ENCODE results near the gene PSMD14. TPM values are rescaled to one million over a fixed set of nuclear protein-coding genes. Genes with fewer than 3 reads are reported as not detected.
A peak's percentile ranks its signal among the peaks of the same experiment; 100 is the strongest.
"Not testable (repeated sequence)": the region's sequence is repeated elsewhere in the genome, so short reads cannot be mapped to it uniquely, and the experiment has no call there.

Gene PSMD14
- total RNA-seq (2014; rRNA removed; shearing (Covaris generic); ENCODE audit: low replicate concordance): 70.4 and 86.1 TPM in 2 replicates

DNA sequence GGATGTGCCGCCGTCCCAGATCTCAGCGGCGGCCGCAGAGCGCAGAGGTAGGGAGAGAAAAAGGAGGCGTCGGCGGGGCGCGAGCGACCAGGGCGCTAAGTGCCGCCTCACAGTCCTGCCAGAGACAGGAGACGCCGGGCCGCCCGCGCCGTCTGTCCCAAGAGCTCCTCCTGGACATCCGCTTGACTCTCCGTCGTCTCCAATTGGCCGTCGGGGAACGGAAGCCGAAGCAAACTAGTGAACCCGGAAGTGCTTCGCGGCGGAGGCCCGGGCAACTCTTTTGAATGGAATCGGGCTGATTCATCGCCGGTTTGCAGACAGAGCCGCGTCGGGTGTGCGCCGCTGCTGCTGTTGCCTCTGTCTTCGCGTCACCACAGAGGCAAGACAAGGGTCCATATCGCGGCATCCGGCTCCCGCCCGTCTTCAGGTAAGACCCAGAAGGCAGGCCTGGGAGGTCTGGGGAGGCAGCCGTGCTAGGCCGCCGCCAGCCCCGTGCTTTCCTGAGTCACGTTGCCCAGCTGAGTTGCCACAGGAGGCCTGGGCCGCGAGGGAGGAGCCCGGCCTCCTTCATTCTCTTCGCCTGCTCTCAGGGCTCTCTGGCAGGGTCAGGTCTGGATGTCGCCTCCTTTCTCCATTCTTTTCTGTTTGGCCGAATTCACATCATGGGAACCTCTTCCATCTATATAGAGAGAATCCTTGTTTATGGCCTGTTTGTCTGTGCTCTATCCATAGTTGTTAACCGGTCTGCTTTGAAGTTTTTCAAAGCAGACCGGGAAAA is at the start of gene PSMD14:
Gene PSMD14, plus strand, starts transcription at position 248 of the 778 bp plus-strand sequence. CDS start 10,401 bp downstream, outside the sequence.
- peak within 1 kb of the TSS; percentile 79 for H3K27ac ChIP-seq (ENCODE audit: low read length)
- H2AFZ ChIP-seq (ENCODE audit: low read length): peak within 1 kb of the TSS; percentile 89
- peak; percentile 98 for DNase-seq
- H3K4me3 ChIP-seq (ENCODE audit: low read length): peak within 1 kb of the TSS; percentile 80
- peaks cover 5% of the 10 kb centered on the region; the same call in 1 of the 2 replicates for H3K9me3 ChIP-seq (ENCODE audit: low read length)
- H3K36me3 ChIP-seq (ENCODE audit: insufficient read depth, low read length): peaks cover 13% of the 10 kb centered on the region
- H3K4me1 ChIP-seq (ENCODE audit: low read length): peaks cover 19% of the 10 kb centered on the region
- H3K9me2 ChIP-seq (replicated peaks; ENCODE audit: insufficient read depth, low read length): no peaks in the 10 kb centered on the region
- H3K4me2 ChIP-seq (ENCODE audit: low read depth, low read length, poor library complexity, severe bottlenecking): peak within 1 kb of the TSS; percentile 85
- H4K20me1 ChIP-seq (ENCODE audit: insufficient read depth, low read depth, low read length): no peaks in the 10 kb centered on the region; the same call in 1 of the 2 replicates
- no peaks in the 10 kb centered on the region for H3K27me3 ChIP-seq (ENCODE audit: low read length)
- H3K9ac ChIP-seq (ENCODE audit: low read length): peak within 1 kb of the TSS; percentile 85
- peaks cover 59% of the 10 kb centered on the region for H3K79me2 ChIP-seq (ENCODE audit: low read length)

DNA sequence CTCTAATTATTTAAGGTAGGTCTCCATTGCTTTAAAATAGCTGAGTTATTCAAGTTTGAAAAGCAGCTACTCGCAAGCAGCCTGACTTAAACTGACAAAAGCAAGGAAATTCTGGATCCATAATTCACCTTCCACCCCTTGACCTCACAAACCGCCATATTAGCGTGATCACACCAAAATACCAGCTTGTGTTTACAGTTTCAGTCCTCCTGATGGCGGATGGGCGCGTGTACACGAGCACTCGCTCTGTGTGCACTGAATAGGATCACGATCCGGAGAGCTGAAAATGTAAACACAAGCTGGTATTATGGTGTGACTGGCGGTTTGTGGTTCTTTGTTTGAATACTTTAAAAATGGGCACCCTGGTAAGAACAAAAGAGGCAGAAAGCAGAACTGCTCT is 42.4 kb upstream of the PSMD14 start:
- Histone ChIP-seq H3K27me3 (ENCODE audit: low read length) (no peaks in the 10 kb centered on the region), H4K20me1 (ENCODE audit: insufficient read depth, low read depth, low read length) (no peaks in the 10 kb centered on the region), H3K4me1 (ENCODE audit: low read length) (peaks cover 9% of the 10 kb centered on the region), H2AFZ (ENCODE audit: low read length) (no peak overlapping the region), H3K4me3 (ENCODE audit: low read length) (no peak overlapping the region), H3K9me2 (replicated peaks; ENCODE audit: insufficient read depth, low read length) (no peaks in the 10 kb centered on the region), H3K27ac (ENCODE audit: low read length) (no peak overlapping the region), H3K79me2 (ENCODE audit: low read length) (no peaks in the 10 kb centered on the region), H3K4me2 (ENCODE audit: low read depth, low read length, poor library complexity, severe bottlenecking) (no peak overlapping the region), H3K9ac (ENCODE audit: low read length) (no peak overlapping the region), H3K36me3 (ENCODE audit: insufficient read depth, low read length) (no peaks in the 10 kb centered on the region), H3K9me3 (ENCODE audit: low read length) (no peaks in the 10 kb centered on the region)
- DNase-seq: no peak

DNA sequence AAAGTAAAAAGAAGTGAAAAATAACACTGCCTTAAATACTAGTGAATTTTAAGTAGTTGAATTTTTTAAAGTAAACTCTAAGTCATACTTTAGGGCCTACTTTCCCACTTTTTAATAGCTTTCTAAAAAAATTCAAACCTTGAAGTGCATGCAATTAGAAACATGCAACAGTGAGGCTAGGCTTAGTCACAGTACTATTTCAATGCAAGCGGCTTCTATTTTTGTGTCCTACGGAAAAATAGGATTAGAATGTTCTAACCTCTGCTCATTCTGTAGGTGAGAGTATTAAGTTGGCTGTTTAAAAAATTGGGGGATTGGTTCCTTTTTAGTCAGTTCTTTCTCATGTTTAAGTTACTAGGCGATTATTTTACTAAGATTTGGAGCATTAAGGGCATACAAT is 39.1 kb upstream of the PSMD14 start:
- Histone ChIP-seq H3K4me2 (ENCODE audit: low read depth, low read length, poor library complexity, severe bottlenecking) (no peak overlapping the region), H3K9me3 (ENCODE audit: low read length) (no peaks in the 10 kb centered on the region), H3K9me2 (replicated peaks; ENCODE audit: insufficient read depth, low read length) (no peaks in the 10 kb centered on the region), H3K27me3 (ENCODE audit: low read length) (no peaks in the 10 kb centered on the region), H3K79me2 (ENCODE audit: low read length) (no peaks in the 10 kb centered on the region), H3K27ac (ENCODE audit: low read length) (no peak overlapping the region), H3K4me1 (ENCODE audit: low read length) (peaks cover 12% of the 10 kb centered on the region), H3K4me3 (ENCODE audit: low read length) (no peak overlapping the region), H4K20me1 (ENCODE audit: insufficient read depth, low read depth, low read length) (no peaks in the 10 kb centered on the region), H3K9ac (ENCODE audit: low read length) (no peak overlapping the region), H2AFZ (ENCODE audit: low read length) (no peak overlapping the region), H3K36me3 (ENCODE audit: insufficient read depth, low read length) (no peaks in the 10 kb centered on the region)
- peak; percentile 28 for DNase-seq

DNA sequence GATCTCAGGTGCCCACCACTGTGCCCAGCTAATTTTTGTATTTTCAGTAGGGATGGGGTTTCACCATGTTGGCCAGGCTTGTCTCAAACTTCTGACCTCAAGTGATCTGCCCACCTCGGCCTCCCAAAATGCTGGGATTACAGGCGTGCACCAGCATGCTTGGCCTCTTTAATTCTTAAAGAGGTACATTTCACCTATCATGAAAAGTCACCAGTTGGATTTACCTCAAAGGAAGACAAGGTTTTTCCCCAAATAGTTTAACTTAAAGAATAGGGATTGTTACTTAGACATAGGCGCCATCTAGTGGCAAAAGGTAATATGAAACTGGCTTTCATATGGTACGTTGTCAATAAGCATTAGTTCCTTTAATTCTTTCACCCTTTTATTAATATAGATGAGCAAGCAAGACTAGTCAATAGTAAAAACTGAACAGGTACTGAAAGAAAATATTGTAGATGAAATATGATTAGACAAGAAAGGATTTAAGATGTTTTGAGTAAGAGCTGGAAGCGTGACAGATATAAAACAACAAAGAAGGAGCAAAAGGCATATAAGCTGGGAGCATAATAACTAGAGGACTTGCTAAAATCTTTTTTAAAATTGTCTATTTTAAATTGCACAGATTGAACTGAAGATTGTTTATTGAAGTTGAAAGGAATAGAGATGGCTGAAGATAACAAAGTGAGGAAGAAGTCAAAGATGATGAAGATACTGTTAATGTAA is 35.0 kb upstream of the PSMD14 start:
- Histone ChIP-seq H4K20me1 (ENCODE audit: insufficient read depth, low read depth, low read length) (no peaks in the 10 kb centered on the region), H3K4me1 (ENCODE audit: low read length) (peaks cover 12% of the 10 kb centered on the region), H3K4me2 (ENCODE audit: low read depth, low read length, poor library complexity, severe bottlenecking) (no peak overlapping the region), H3K9me3 (ENCODE audit: low read length) (no peaks in the 10 kb centered on the region), H3K27ac (ENCODE audit: low read length) (no peak overlapping the region), H3K9me2 (replicated peaks; ENCODE audit: insufficient read depth, low read length) (no peaks in the 10 kb centered on the region), H3K36me3 (ENCODE audit: insufficient read depth, low read length) (no peaks in the 10 kb centered on the region), H2AFZ (ENCODE audit: low read length) (no peak overlapping the region), H3K27me3 (ENCODE audit: low read length) (no peaks in the 10 kb centered on the region), H3K4me3 (ENCODE audit: low read length) (no peak overlapping the region), H3K79me2 (ENCODE audit: low read length) (no peaks in the 10 kb centered on the region), H3K9ac (ENCODE audit: low read length) (no peak overlapping the region)
- DNase-seq: peak; percentile 92

DNA sequence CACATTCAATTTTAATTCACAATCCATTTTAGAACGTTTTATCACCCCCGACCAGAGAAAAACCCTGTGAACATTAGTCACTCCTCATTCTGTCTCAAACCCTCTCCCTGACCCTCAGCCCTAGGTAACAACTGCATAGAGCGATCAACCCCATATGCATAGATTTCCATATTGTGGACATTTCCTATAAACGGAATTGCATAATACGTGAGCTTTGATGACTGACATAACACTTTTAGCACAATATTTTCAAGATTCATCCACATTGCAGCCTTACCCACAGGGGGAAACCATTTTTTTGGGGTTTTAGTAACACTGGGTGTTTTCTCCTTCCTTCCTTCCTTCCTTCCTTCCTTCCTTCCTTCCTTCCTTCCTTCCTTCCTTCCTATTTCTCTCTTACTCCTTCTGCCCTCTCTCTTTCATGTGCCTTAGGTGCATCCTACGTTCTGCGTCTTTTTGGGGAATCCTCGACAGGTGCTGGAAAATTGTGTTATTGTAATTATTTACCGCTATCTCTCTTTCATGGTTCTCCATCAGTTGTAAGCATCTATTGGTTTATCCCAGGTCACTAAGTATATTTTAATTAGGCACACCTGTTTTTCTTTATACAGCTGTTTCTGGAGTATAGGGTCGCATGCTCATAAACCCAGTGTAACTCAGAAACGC is 29.5 kb upstream of the PSMD14 start:
- H4K20me1 ChIP-seq (ENCODE audit: insufficient read depth, low read depth, low read length); H3K27me3 ChIP-seq (ENCODE audit: low read length): not testable (repeated sequence)
- peak; percentile 73 for DNase-seq

DNA sequence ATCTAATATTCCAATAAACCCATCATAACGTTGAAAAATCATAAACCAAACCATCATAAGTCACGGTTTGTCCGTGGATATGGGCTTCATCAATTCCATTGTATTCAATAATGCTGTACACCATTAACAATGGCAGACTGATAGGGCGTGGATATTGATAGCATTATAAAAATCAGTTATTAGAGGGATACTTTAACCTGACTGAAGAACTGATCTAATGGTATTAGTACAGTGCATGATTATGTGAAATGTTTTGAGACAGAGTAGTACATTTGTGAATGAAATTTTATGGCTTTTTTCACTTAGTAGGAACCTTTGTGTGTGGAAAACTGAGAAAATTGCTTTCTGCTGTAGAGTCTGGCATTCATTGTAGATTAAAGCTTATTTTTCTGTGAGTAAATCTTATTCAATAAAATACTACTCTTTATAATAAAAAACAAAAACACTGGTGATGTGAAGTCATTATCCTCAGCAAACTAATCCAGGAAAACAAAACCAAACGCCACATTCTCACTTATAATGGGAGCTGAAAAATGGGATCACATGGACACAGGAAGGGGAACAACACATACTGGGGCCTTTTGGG is 28.9 kb upstream of the PSMD14 start:
- H3K9me3 ChIP-seq (ENCODE audit: low read length); H4K20me1 ChIP-seq (ENCODE audit: insufficient read depth, low read depth, low read length); H3K4me3 ChIP-seq (ENCODE audit: low read length); DNase-seq; H3K4me1 ChIP-seq (ENCODE audit: low read length); H3K9me2 ChIP-seq (replicated peaks; ENCODE audit: insufficient read depth, low read length); H3K27me3 ChIP-seq (ENCODE audit: low read length); H3K27ac ChIP-seq (ENCODE audit: low read length); H3K36me3 ChIP-seq (ENCODE audit: insufficient read depth, low read length); H3K79me2 ChIP-seq (ENCODE audit: low read length); H2AFZ ChIP-seq (ENCODE audit: low read length); H3K9ac ChIP-seq (ENCODE audit: low read length); H3K4me2 ChIP-seq (ENCODE audit: low read depth, low read length, poor library complexity, severe bottlenecking): not testable (repeated sequence)

More for the DNA sequence above, 29.5 kb upstream of the PSMD14 start:
- H3K4me3 ChIP-seq (ENCODE audit: low read length); H3K9ac ChIP-seq (ENCODE audit: low read length); H3K4me2 ChIP-seq (ENCODE audit: low read depth, low read length, poor library complexity, severe bottlenecking); H3K4me1 ChIP-seq (ENCODE audit: low read length); H3K9me3 ChIP-seq (ENCODE audit: low read length); H3K79me2 ChIP-seq (ENCODE audit: low read length); H3K9me2 ChIP-seq (replicated peaks; ENCODE audit: insufficient read depth, low read length); H3K36me3 ChIP-seq (ENCODE audit: insufficient read depth, low read length); H3K27ac ChIP-seq (ENCODE audit: low read length); H2AFZ ChIP-seq (ENCODE audit: low read length): not testable (repeated sequence)

DNA sequence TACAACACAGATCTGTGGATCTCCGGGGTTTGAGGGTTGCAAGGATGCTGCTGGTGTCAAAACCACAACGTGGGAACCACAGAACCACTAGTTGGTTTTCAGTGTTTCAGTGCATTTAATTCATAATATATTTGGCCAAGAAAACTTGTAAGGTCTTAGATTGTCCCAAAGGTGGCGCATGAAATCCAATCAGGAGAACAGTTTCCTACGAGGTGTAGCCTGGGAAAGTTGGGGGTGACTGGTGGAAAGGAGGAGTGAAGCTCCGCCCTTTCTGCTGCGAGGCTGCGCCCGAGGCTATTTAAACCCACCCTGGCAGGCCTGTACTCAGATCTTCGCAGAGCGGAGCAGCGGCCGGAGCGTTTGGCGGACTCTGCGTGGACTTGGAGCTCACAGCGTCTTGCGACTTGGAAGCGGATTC is 27.3 kb upstream of the PSMD14 start:
- H3K4me1 ChIP-seq (ENCODE audit: low read length); H3K9ac ChIP-seq (ENCODE audit: low read length); H3K27ac ChIP-seq (ENCODE audit: low read length); H3K4me2 ChIP-seq (ENCODE audit: low read depth, low read length, poor library complexity, severe bottlenecking); H4K20me1 ChIP-seq (ENCODE audit: insufficient read depth, low read depth, low read length); H3K9me2 ChIP-seq (replicated peaks; ENCODE audit: insufficient read depth, low read length); H3K27me3 ChIP-seq (ENCODE audit: low read length); H3K9me3 ChIP-seq (ENCODE audit: low read length); H2AFZ ChIP-seq (ENCODE audit: low read length); H3K4me3 ChIP-seq (ENCODE audit: low read length); H3K79me2 ChIP-seq (ENCODE audit: low read length); H3K36me3 ChIP-seq (ENCODE audit: insufficient read depth, low read length): not testable (repeated sequence)
- peak; percentile 56 for DNase-seq
